Measurements from ENCODE around the gene ERC1.
"Not testable (repeated sequence)": the region's sequence is repeated elsewhere in the genome, so short reads cannot be mapped to it uniquely, and the experiment has no call there.

The ERC1 gene

DNA sequence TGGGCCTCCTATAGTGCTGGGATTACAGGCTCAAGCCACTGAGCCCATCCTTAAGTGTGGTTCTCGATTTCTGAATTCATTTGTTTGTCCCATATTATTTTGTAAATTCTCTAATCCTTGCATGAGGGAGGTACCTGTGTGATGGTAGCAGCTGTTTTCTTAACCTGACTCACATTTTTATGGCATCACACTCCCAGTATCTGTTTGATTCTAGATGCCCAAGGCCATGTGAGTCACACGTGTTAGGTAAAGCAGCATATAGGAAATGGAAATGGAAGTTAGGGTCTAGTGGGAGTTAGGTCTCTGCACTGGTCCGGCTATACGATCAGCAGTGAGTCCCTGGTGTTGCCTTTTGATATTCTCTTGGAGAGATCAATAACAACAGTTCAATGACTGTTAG is 198.1 kb downstream of the ERC1 start:
- no peak for DNase-seq (ENCODE audit: low read depth)

DNA sequence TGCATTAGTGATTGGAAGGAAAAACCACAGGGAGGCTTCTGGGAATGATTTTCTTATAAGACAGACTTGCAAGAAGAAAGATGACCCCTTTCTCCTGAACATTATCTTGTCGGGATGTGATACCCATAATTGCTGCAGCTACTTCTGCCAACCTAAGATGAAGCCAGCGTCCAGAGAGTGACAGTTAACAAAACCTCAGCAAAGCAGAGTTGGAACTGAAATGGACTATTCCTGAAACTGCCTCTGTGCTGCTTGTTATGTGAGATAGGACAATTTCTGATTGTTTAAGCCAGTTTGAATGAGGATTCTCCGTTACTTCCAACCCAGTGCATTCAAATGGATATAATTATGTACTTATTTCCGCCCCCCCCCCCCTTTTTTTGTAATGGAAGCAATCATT is 204.5 kb downstream of the ERC1 start:
- no peak for DNase-seq (ENCODE audit: low read depth)

DNA sequence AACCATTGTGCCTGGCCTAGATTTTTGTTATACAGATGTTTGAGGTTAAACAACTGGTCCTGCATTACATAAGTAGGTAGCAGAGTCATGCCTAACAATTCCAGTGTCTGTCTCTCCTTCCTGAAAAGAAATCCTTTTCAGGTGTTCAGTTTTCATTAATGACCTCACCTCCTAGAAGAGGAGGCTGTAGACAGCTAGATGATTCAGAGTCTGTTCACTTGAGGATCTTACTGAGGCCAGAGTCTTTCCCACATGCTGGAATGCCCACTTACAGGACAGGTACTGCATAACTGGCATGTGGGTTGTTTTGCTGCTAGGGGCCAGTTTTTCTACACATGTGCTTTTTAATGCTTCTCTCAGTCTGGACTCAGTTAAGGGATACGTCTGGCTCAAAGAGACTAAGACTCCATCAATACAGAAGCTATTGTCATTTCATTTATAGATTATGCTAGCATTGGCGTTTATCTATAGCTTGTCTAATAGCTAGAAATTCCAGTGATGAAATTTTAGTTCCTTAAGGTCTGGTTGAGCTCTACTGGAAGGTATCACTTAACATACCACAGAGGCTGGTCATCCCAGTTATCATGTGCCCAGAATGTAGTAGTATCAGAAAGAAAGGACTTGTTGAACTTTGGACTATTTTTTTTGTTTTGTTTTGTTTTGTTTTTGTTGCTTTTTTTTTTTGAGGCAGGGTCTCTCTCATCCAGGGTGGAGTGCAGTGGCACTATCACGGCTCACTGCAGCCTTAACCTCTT is 206.4 kb downstream of the ERC1 start:
- peak; percentile 52 for DNase-seq (ENCODE audit: low read depth)

DNA sequence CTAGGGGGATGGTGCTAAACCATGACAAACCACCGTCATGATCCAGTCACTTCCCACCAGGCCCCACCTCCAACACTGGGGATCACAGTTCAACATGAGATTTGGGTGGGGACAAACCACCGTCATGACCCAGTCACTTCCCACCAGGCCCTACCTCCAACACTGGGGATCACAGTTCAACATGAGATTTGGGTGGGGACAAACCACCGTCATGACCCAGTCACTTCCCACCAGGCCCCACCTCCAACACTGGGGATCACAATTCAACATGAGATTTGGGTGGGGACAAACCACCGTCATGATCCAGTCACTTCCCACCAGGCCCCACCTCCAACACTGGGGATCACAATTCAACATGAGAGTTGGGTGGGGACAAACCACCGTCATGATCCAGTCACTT is 207.8 kb downstream of the ERC1 start:
- not testable (repeated sequence) for DNase-seq (ENCODE audit: low read depth)

DNA sequence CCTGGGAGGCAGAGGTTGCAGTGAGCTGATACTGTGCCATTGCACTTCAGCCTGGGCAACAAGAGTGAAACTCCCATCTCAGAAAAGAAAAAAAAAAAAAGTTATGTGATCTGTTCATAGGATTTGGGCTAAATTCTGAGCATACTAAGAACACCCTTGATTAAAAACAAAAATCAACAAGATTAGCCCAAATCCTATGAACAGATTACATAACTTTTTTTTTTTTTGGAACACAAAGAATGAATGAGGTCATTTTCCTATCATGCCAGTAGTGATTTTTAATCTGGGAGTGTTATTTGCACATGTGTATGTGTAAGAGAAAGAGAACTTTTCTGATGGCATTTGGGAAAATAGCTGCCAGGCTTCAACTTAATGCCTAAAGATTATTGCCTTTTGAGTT is 208.7 kb downstream of the ERC1 start:
- no peak for DNase-seq (ENCODE audit: low read depth)

DNA sequence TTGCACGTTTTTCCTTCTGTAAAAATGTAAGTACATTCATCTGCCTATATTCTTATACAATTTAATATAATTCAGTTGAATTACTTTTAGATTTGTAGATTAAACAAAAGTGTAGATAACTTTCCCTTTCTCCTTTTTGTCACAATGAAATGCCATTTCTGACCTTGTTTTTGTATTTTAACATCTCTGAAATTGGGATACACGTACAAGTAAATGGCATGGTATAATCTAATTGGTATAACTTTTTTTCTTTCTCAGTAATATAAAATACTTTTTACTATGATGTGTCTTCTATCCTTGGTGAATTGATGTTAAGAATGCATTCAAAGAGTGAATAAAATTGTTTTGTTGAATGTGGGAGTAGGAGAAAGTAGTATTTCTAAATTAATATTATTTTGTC is 210.0 kb downstream of the ERC1 start:
- DNase-seq (ENCODE audit: low read depth), result no peak

DNA sequence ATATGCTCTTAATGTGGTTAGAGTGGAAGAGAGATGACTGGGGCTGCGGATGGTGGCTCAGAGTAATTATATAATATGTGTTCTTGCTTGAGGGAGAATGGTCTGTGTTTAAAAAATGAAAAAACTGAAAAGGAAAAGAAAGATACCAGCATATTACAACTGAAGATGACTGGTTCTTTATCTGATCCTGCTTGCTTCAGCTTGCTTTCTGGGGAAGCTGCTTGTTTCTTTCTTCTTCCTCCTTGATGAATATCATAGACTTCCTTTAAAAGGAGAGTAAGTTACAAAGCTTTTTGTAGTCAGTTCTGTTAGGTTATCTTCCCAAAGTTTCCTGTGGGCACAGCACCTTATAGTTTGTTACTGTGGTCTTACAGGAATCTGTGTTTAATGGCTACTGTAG is 210.9 kb downstream of the ERC1 start:
- no peak for DNase-seq (ENCODE audit: low read depth)

DNA sequence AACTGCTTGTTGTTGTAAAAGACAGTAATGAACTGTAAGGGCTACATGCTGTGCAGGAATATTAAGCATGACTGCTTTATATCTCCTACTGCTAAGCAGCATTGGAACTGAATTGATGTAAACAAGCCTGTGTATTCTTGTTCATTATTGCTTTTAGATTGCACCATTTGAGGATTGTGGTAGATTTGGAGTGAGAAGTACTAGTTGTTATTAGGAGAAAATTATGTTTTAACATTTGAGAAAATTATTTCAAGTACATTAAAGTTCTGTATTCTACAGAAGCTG is 212.7 kb downstream of the ERC1 start:
- DNase-seq (ENCODE audit: low read depth), result no peak

DNA sequence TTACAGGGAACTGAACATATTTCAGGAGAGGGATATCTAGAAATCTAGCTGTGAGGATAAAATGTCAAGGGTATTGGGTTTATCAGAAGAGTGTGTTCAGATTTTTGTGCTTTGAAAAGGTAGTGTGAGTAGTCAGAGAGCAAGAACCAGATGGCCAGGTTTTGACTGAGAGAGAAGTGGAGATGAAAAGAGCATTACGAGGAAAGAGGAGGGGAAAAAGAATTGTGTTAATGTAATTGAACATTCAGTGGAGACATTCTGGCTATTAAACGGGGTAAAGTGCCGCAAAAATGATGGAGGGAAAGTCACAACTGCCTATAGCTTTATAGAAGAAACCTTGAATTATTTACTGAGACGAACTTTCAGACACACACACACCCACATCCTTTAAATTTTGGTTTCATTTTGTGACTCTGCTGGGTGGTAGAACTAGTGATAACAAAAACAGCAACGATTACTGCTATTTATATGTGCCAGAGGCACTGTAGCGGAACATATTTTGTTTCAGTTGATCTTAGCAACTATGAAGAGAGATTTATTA is 213.6 kb downstream of the ERC1 start:
- no peak for DNase-seq (ENCODE audit: low read depth)

DNA sequence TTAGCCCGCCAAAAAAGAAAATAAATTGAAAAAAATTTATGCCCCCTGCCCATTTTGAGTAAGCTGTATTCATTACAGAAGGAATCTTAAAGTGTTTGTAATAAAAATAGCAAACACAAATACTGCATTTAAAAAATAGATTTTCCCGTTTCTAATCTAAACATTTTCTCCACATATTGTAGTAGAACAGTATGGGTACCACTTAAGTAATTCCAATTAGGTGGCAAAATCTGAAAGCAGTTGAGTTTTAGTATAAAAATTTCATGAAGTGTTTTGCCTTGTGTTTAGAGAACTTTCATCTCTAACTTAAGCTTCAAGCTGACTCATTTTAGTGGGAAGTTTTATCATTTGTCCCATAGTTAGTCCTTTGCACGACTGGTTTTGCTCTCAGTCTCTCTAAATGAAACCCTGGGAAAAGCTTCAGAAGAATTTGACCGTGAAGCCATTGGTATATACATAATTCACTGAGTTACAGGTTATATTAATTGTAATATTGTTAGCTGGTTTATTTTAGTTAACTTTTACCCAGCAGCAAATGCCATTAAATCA is 214.6 kb downstream of the ERC1 start:
- no peak for DNase-seq (ENCODE audit: low read depth)

- DNase-seq (ENCODE audit: low read depth), result no peak
These were observed 215.2 kb downstream of the ERC1 start for GRCh38 chr12:1206118-1206734.

DNA sequence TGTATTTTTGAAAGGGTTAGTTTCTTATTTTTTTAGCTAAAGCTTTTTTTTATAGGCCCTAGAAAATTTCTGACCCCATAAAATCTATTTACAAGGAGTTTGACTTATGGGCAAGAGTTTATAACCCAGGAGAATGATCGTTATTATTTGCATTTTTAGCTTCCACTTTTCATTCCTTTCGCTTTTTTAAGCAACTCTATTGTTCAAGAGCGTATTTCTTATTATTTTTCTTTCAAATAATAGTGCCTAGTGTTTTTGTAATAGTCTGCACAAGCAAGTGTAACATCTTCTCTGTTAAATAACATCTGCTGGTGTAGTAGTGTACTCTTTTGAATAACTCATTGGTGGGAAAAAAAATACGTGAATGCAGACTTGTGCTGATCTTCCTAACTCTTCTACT is 216.3 kb downstream of the ERC1 start:
- DNase-seq (ENCODE audit: low read depth), result no peak

DNA sequence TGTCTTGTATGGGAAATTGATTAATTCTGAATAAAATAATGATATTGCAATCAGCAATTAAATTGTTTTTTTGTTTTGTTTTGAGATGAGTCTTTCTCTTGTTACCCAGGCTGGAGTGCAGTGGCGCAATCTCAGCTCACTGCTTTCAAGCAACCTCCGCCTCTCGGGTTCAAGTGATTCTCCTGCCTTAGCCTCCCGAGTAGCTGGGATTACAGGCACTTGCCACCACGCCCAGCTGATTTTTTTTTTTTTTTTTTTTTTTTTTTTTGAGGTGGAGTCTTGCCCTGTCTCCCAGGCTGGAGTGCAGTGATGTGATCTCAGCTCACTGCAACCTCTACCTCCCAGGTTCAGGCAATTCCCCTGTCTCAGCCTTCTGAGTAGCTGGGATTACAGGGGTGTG is 217.7 kb downstream of the ERC1 start:
- not testable (repeated sequence) for DNase-seq (ENCODE audit: low read depth)

- no peak for DNase-seq (ENCODE audit: low read depth)
These were observed 221.5 kb downstream of the ERC1 start for GRCh38 chr12:1212526-1212925.

DNA sequence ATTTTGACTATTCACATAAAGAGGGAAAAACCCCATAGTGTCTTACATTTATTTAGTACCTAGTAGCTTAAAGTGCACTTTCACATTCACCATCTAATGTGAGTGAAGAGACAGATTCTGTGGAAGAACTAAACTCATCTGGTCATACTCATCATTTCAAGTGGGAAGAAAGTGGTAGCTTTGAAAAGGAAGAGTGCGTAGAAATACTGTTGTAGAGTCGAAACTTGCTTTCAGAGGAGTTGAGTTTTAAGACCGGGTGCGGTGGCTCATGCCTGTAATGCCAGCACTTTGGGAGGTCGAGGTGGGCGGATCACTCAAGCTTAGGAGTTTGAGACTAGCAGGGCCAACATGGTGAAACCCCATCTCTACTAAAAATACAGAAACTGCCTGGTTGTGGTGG is 222.2 kb downstream of the ERC1 start:
- DNase-seq (ENCODE audit: low read depth), result no peak

- no peak for DNase-seq (ENCODE audit: low read depth)
These were observed 222.7 kb downstream of the ERC1 start for GRCh38 chr12:1213618-1214205.

DNA sequence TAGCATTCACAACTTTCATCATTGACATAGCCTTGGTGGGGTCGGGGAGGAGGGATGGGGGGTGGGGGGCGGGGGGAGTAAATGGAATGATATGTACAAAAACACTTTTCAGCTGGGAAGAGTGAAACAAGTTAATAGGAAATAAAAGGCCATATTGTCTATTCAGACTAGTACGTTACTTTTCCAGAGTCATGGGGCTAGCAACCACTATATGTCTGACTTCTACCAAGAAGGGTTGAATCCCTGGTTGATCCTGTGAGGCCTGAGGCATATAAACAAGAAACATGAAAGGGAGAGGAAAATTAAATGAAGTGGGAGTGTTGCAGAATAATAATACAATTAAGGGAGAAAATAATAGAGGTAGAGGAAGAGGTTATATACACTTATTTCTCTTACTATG is 225.5 kb downstream of the ERC1 start:
- no peak for DNase-seq (ENCODE audit: low read depth)

DNA sequence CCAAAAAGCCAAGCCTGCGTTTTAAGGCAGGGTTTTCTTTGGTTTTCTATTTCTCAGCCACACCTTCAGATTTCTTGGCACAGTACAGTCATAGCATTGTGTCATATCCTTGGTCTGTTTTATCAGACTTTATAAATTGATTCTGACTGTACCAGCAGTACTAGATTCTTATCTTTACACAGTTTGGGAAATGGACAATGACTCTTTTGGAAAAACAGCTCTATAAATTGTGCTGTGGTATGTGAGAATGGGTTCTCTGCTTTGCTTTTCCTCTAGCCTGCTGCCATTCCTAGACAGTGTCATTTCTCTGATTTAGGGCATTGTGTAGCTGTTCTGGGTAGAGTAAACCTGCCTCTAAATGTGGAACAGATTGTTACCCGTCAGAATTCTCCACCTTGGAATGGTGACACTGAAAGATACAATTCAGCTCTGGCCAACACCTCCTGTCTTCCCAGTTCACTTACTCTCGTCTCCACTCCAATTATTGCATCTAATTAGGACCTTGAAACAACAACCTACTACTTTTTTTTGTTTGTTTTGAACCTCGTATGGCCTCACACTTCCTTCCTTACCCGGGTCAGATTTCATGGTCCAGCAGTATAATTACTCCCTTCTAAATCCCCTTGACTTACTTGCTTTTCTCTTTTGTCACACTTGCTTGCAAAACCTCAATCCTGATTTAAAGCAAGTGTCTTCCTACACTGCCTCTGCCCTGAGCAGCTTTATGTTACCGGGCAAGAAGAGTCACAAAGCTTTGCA is 226.3 kb downstream of the ERC1 start:
- peak; percentile 43 for DNase-seq (ENCODE audit: low read depth)

DNA sequence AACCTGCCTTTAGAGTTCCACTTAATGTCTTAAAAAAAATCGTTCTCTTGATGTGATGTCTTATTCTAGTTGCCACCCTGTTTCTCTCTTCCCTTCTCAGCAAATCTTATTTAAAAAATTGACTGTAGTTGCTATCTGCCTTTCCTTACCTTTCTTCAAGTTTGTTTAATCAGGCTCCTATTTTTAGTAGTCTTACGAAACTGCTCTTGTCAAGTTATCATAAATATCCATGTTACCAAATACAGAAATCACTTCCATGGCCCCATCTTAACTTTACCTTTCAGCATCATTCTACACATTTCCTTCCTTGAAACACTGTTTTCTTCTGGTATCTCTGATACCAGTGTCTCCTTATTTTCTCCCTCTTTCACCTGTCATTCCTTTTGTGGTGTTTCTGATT is 227.3 kb downstream of the ERC1 start:
- no peak for DNase-seq (ENCODE audit: low read depth)

DNA sequence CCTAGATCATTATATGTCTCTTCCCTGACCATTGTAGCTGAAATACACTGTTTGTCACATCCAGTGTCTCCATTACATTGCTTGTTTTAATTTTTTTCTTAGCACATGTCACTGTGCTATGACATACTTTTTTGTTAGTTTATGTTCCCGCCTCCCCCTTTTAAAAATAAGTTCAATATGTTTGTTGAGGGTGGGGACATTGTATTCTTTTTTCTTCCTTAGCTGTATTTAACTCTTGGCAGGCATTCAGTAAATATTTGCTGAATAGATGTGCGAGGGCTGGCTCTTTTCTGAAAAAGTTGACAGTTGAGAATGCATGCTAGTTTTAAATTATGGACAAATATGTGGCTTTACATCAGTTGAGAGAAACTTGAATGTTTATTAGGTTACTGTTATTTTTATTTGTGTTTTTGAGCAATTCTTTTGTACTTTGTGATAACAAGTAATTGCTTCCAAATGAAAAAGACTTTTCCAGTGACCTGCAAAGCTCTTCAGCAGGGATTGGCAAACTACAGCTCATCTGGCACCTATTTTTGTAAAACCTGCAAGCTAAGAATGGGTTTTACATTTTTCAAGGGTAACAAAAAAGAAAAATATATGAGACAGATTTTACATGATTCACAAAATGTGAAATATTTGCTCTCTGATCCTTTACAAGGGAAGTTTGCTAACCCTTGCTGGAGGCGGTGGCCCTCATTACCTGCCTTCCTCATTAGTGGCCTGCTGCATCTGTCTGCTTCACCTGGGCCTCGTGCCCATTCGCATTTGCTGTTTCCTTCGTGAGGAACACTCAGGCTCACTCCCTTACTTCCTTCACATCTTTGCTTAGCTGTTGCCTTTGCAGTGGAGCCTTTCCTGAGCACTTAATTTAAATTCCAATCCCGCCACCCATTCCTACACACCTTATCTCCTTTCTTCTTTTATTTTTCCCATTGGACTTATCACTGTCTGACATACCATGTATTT is 229.4 kb downstream of the ERC1 start:
- no peak for DNase-seq (ENCODE audit: low read depth)

DNA sequence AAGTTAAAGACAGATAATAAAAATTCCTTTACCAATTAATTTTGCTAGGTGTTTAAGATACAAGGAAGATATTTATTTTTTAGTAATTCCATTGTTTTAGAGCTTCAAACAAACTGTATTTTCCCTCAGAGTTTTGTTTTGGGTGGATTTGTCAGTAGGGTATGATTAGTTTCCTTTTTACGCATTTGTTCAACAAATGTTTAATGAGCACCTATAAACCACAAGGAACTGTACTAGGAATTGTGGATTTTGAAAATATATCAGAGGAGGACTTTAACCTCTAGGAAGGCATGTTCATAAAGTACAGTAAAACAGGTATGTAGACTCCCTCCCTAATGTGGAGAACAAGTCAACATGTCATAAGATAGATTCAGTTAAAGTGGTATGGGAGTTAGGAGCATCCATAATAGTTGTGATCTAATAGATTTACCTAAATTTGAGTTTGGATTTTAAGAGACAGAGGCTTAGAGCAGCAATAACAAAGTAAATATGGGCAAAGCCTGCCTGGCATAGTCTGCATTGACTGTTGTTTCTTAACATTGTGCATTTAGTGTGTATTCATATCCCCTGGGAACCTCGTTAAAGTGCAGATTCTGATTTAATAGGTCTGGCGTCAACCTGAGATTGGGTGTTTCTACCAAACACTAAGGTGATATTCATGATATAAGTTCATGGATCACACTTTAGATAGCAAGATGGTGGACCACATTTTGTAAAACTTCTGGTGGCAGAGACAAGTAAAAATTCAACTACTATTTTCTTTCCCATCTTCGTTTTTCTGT is 232.0 kb downstream of the ERC1 start:
- no peak for DNase-seq (ENCODE audit: low read depth)
